ENCODE measurements around the gene TMEM63C. TPM values are rescaled to one million over a fixed set of nuclear protein-coding genes. Genes with fewer than 3 reads are reported as not detected.
A peak's percentile ranks its signal among the peaks of the same experiment; 100 is the strongest.
"Not testable (repeated sequence)": the region's sequence is repeated elsewhere in the genome, so short reads cannot be mapped to it uniquely, and the experiment has no call there.

Gene TMEM63C
- total and polyA plus RNA-seq, 4 experiments from 2014 or later = 0.36 to 1.7 TPM; not detected in 2

DNA sequence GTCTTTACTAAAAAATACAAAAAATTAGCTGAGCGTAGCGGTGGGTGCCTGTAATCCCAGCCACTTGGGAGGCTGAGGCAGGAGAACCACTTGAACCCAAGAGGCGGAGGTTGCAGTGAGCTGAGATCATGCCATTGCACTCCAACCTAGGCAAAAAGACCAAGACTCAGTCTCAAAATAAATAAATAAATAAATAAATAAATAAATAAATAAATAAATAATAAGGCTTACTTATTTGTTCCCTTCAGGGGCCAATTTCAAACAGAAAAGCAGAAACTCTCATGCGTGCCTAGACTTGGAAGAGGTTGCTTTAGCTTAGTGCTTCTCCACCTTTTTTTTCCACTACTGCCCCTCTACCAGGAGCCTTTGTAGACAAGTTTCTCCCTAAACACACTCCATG lies 99.3 kb downstream of the TMEM63C start:
- H3K4me3 Mint-ChIP-seq; DNase-seq; H3K9me3 Mint-ChIP-seq; H3K36me3 ChIP-seq (ENCODE audit: insufficient read depth, low read length); H3K4me1 ChIP-seq (ENCODE audit: insufficient read depth, low read length); CTCF ChIA-PET (ENCODE audit: partially characterized antibody); POLR2A ChIA-PET (ENCODE audit: partially characterized antibody); H3K27me3 ChIP-seq (ENCODE audit: insufficient read depth, low read length); H3K27ac ChIP-seq (ENCODE audit: low read depth, low read length); H3K9me3 ChIP-seq (ENCODE audit: control insufficient read depth in 1 of 2, low read length in 2 of 2); intact Hi-C loops (cut with micrococcal nuclease); H3K27ac Mint-ChIP-seq; H3K4me1 Mint-ChIP-seq; H3K4me3 ChIP-seq (ENCODE audit: low read length in 2 of 2); H3K27me3 Mint-ChIP-seq: not testable (repeated sequence)
- H3K36me3 Mint-ChIP-seq = peaks cover 32 to 41% of the 10 kb centered on the region in 2 donors

DNA sequence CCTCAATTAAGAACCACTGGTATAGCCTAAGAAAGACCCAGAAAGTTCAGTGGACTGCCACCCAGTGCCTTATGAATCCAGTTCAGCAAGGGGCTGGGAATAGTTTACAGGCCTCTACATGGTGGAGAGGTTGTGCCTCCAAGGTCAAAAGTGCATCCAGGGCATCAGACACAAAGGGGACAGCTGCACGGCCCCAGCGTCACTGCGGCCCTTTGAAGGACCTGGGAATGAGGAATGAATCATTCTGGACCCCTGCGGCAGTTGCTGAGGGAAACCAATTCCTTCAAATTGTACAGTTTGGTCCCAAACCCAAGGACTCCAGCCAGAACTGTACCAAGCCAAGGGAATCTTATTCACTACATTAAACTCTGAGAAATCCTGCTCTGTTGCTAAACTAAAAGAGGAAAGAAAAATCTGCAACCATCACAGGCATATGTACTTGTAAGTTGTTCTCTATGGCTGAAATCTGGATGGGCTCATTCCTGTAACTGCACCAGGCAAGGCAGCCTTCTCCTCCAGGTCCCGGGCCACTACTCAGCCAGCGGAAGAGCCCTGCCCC lies 100.3 kb downstream of the TMEM63C start:
- CTCF ChIA-PET (ENCODE audit: partially characterized antibody) = interaction anchor here (1.1 kb wide), 1 partner anchor 34 kb away, joined by 3 read pairs; no protein-coding TSS in a partner anchor
- Histone ChIP-seq H3K4me3 (ENCODE audit: low read length in 2 of 2) (no peak overlapping the region), H3K36me3 (ENCODE audit: insufficient read depth, low read length) (no peaks in the 10 kb centered on the region), H3K4me1 (ENCODE audit: insufficient read depth, low read length) (no peaks in the 10 kb centered on the region), H3K9me3 (ENCODE audit: control insufficient read depth in 1 of 2, low read length in 2 of 2) (no peaks in the 10 kb centered on the region), H3K27ac (ENCODE audit: low read depth, low read length) (no peak overlapping the region), H3K27me3 (ENCODE audit: insufficient read depth, low read length) (no peaks in the 10 kb centered on the region)
- Mint-ChIP-seq H3K27ac (no peak overlapping the region), H3K4me1 (no peaks in the 10 kb centered on the region), H3K4me3 (no peak overlapping the region), H3K27me3 (no peaks in the 10 kb centered on the region), H3K36me3 (peaks cover 38 to 46% of the 10 kb centered on the region in 2 donors), H3K9me3 (no peaks in the 10 kb centered on the region)
- POLR2A ChIA-PET (ENCODE audit: partially characterized antibody) = no interaction called here
- intact Hi-C loops (cut with micrococcal nuclease) = no loop called here
- DNase-seq = no peak

DNA sequence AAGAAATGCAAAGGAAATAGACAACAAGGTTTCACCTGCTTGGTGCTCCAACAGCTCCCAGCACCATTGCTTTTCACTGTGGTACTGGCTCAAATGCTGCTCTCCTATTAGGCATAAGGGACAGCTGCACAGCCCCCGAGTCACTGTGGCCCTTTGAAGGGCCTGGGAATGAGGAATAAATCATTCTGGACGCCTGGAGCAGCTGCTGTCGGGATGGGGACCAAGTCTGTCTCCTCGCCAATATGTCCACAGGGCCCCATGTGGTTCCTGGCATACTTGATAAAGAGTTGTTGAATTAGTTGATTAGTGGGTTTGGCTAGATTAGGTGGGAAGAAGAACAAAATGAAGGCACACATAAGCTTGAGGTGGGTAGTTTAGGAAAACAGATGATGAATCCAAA lies 102.5 kb downstream of the TMEM63C start:
- ChIA-PET CTCF (ENCODE audit: partially characterized antibody) (interaction anchor here (1.0 kb wide), 1 partner anchor 9 kb away, joined by 3 read pairs; no protein-coding TSS in a partner anchor), POLR2A (ENCODE audit: partially characterized antibody) (no interaction called here)
- no peaks in the 10 kb centered on the region for H3K27me3 Mint-ChIP-seq
- Histone ChIP-seq H3K4me1 (ENCODE audit: insufficient read depth, low read length) (no peaks in the 10 kb centered on the region), H3K27me3 (ENCODE audit: insufficient read depth, low read length) (no peaks in the 10 kb centered on the region), H3K4me3 (ENCODE audit: low read length in 2 of 2) (no peak overlapping the region), H3K36me3 (ENCODE audit: insufficient read depth, low read length) (no peaks in the 10 kb centered on the region), H3K9me3 (ENCODE audit: control insufficient read depth in 1 of 2, low read length in 2 of 2) (no peaks in the 10 kb centered on the region), H3K27ac (ENCODE audit: low read depth, low read length) (no peak overlapping the region)
- peaks cover 39 to 49% of the 10 kb centered on the region in 2 donors for H3K36me3 Mint-ChIP-seq
- no peaks in the 10 kb centered on the region for H3K4me1 Mint-ChIP-seq
- H3K9me3 Mint-ChIP-seq = no peaks in the 10 kb centered on the region
- no peak overlapping the region for H3K27ac Mint-ChIP-seq
- intact Hi-C loops (cut with micrococcal nuclease) = no loop called here
- no peak overlapping the region for H3K4me3 Mint-ChIP-seq
- no peak for DNase-seq

DNA sequence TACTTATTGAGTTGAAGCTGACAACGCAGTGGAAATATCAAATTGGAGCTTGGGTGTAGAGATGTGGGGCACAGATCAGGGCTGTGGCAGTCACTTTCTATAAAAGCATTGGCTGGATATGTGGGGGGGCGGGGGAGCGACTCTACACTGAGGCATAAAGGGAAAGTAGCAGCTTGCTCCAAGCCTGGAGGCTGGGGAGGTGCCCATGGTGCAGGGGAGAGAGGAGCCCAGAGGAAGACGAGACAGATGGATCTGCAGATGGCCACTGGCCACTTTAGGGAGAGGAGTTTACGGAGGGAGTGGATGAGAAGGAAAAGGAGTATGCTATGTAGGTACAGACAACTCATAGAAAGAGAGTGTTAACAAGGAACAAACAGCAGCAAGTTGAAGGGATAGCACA lies 102.9 kb downstream of the TMEM63C start:
- Mint-ChIP-seq H3K9me3 (no peaks in the 10 kb centered on the region), H3K27me3 (no peaks in the 10 kb centered on the region), H3K36me3 (peaks cover 39 to 46% of the 10 kb centered on the region in 2 donors), H3K27ac (peak overlapping the region in 1 of 7 donors; percentile 44), H3K4me3 (no peak overlapping the region), H3K4me1 (no peaks in the 10 kb centered on the region)
- Histone ChIP-seq H3K36me3 (ENCODE audit: insufficient read depth, low read length) (no peaks in the 10 kb centered on the region), H3K4me1 (ENCODE audit: insufficient read depth, low read length) (no peaks in the 10 kb centered on the region), H3K9me3 (ENCODE audit: control insufficient read depth in 1 of 2, low read length in 2 of 2) (no peaks in the 10 kb centered on the region), H3K27me3 (ENCODE audit: insufficient read depth, low read length) (no peaks in the 10 kb centered on the region), H3K27ac (ENCODE audit: low read depth, low read length) (no peak overlapping the region), H3K4me3 (ENCODE audit: low read length in 2 of 2) (no peak overlapping the region)
- POLR2A ChIA-PET (ENCODE audit: partially characterized antibody) = no interaction called here
- CTCF ChIA-PET (ENCODE audit: partially characterized antibody) = interaction anchor here (1.0 kb wide), 1 partner anchor 9 kb away, joined by 3 read pairs; no protein-coding TSS in a partner anchor
- no peak for DNase-seq
- intact Hi-C loops (cut with micrococcal nuclease) = no loop called here

DNA sequence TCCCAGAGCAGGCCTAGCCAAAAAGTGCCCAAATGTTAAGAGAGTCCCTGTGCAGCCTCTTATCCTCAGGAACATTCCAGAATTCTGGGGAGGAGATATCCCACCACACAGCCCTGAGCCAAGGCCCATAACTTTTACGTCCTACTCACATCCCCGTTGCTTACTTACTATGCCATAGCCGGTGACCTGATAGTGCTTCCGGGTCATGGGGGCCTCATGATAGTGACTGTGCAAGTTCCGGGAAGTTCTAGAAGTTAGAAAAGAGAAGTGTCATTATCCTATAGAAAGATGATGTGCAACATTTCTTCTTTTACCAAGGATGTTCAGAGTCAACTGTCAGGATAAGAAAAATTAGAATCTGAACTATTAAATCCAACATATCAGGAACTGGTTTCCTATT lies 105.0 kb downstream of the TMEM63C start:
- H3K27me3 Mint-ChIP-seq = no peaks in the 10 kb centered on the region
- DNase-seq = no peak
- Histone ChIP-seq H3K9me3 (ENCODE audit: control insufficient read depth in 1 of 2, low read length in 2 of 2) (no peaks in the 10 kb centered on the region), H3K27me3 (ENCODE audit: insufficient read depth, low read length) (no peaks in the 10 kb centered on the region), H3K27ac (ENCODE audit: low read depth, low read length) (no peak overlapping the region), H3K36me3 (ENCODE audit: insufficient read depth, low read length) (no peaks in the 10 kb centered on the region), H3K4me1 (ENCODE audit: insufficient read depth, low read length) (no peaks in the 10 kb centered on the region), H3K4me3 (ENCODE audit: low read length in 2 of 2) (no peak overlapping the region)
- H3K9me3 Mint-ChIP-seq = no peaks in the 10 kb centered on the region
- ChIA-PET POLR2A (ENCODE audit: partially characterized antibody) (no interaction called here), CTCF (ENCODE audit: partially characterized antibody) (no interaction called here)
- H3K27ac Mint-ChIP-seq = no peak overlapping the region
- peaks cover 38 to 46% of the 10 kb centered on the region in 2 donors for H3K36me3 Mint-ChIP-seq
- H3K4me1 Mint-ChIP-seq = no peaks in the 10 kb centered on the region
- H3K4me3 Mint-ChIP-seq = peak overlapping the region in 1 of 8 donors; percentile 26
- intact Hi-C loops (cut with micrococcal nuclease) = no loop called here

DNA sequence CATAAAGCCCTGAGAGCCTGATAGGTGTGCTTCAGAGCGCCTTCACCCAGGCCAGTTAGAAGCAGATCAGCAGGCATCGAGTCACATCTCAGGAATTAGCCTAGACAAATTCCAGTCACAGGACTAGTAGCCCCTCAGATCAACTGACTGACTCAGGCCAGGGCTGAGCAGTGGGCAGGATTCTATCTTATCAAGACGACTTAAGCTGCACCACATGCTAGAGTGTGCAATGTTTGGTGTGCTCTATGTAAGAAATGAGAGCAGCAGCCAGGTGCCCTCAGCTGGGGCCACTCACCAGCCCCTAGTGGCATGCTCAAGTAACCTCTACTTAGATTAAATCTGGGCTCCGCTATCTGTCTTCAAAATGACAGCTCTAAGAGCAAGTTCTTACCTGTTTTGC lies 109.1 kb downstream of the TMEM63C start:
- Histone ChIP-seq H3K4me1 (ENCODE audit: insufficient read depth, low read length) (no peaks in the 10 kb centered on the region), H3K36me3 (ENCODE audit: insufficient read depth, low read length) (no peaks in the 10 kb centered on the region), H3K4me3 (ENCODE audit: low read length in 2 of 2) (no peak overlapping the region), H3K27ac (ENCODE audit: low read depth, low read length) (no peak overlapping the region), H3K27me3 (ENCODE audit: insufficient read depth, low read length) (no peaks in the 10 kb centered on the region), H3K9me3 (ENCODE audit: control insufficient read depth in 1 of 2, low read length in 2 of 2) (no peaks in the 10 kb centered on the region)
- intact Hi-C loops (cut with micrococcal nuclease) = no loop called here
- DNase-seq = no peak
- no peak overlapping the region for H3K4me3 Mint-ChIP-seq
- H3K4me1 Mint-ChIP-seq = no peaks in the 10 kb centered on the region
- CTCF ChIA-PET (ENCODE audit: partially characterized antibody) = interaction anchor here (2.0 kb wide), 1 partner anchor 25 kb away, joined by 8 read pairs; no protein-coding TSS in a partner anchor
- H3K36me3 Mint-ChIP-seq = peaks cover 17 to 29% of the 10 kb centered on the region in 2 donors
- POLR2A ChIA-PET (ENCODE audit: partially characterized antibody) = no interaction called here
- H3K9me3 Mint-ChIP-seq = no peaks in the 10 kb centered on the region
- no peak overlapping the region for H3K27ac Mint-ChIP-seq
- H3K27me3 Mint-ChIP-seq = no peaks in the 10 kb centered on the region

DNA sequence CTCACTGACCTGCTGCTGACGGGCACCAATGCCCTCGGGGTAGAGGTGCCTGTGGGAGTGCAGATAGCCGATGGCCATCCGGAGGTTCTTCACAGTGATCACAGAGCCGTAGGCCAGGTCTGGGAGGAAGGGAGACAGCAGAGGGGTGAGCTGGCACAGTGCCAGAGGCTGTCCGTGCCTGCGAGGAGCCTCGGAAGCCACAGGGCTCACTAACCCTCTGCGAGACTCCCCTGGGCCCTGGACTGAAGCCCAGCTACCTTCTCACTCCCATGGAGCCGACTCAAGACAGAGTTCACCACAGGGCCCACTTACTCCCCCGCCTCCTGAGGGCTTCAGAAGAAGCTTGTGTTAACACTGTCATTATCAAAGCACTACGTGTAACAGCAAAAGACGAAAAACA lies 114.6 kb downstream of the TMEM63C start:
- Mint-ChIP-seq H3K27ac (no peak overlapping the region), H3K4me1 (no peaks in the 10 kb centered on the region), H3K27me3 (no peaks in the 10 kb centered on the region), H3K36me3 (peaks cover 11 to 30% of the 10 kb centered on the region in 2 donors), H3K4me3 (no peak overlapping the region), H3K9me3 (no peaks in the 10 kb centered on the region)
- no peaks in the 10 kb centered on the region for H3K36me3 ChIP-seq (ENCODE audit: insufficient read depth, low read length)
- H3K27me3 ChIP-seq (ENCODE audit: insufficient read depth, low read length) = no peaks in the 10 kb centered on the region
- H3K4me3 ChIP-seq (ENCODE audit: low read length in 2 of 2) = no peak overlapping the region
- H3K27ac ChIP-seq (ENCODE audit: low read depth, low read length) = no peak overlapping the region
- H3K9me3 ChIP-seq (ENCODE audit: control insufficient read depth in 1 of 2, low read length in 2 of 2) = no peaks in the 10 kb centered on the region
- CTCF ChIA-PET (ENCODE audit: partially characterized antibody) = interaction anchor here (0.7 to 1.2 kb wide), 2 partner anchors 20 to 113 kb away, joined by 3 to 4 read pairs; no protein-coding TSS in a partner anchor
- intact Hi-C loops (cut with micrococcal nuclease) = no loop called here
- POLR2A ChIA-PET (ENCODE audit: partially characterized antibody) = no interaction called here
- no peak for DNase-seq
- H3K4me1 ChIP-seq (ENCODE audit: insufficient read depth, low read length) = no peaks in the 10 kb centered on the region

Measured in CD4-positive, alpha-beta memory T cell (primary cell).